ENCODE results near the gene JUNB.

JUNB gene
- 5,839 reads per million, percentile 100 among the genes with 10 or more reads in this experiment for total RNA-seq

GRCh38 chr19:12791345-12792050 is at the start of gene JUNB:
TSS of gene JUNB (plus strand) at chr19:12791486. CDS start at chr19:12791772, 286 bp downstream.
- peak; percentile 97 for DNase-seq

GRCh38 chr19:12745166-12745897 is 46.0 kb upstream of the JUNB start:
- no peak for DNase-seq

DNA sequence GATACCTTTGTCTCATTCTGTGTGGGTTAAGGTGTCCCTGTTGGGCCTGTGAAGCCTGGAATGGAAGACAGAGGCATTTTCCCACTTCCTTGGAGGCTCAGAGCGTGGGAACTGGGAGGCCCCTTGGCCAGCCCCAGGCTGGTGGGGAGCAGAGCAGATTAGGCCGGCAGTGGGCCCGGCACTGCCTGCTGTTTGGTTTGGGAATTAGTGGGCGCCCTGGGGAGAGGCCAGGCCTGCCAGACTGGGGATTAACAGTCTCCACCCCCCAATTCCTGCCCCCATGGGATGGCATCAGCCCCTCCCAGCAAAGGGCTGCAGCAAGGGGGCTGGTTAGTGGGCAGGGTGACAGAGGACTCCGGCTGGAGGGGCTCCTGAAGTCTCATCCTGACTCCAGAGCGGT is 42.8 kb upstream of the JUNB start:
- DNase-seq = no peak

GRCh38 chr19:12749938-12750521 is 41.3 kb upstream of the JUNB start:
- DNase-seq = no peak

DNA sequence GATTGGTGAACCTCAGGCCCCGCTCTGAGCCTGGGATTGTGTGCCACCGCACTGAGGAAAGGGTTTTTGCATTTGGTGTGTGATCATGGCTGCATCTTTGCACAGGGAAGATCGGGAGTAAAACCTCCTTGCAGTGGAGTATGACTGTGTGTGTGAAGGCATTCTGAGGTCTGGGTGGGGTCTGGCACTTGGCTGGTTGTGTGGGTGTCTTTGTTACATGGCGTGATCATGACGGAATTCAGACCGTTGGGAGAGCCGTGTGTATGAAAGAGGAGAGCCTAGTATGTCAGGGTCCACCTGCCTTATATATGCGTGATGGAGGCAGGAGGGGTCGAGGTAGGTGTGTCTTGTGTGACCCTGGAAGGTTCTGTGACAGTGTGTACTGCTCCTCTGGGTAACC is 40.4 kb upstream of the JUNB start:
- DNase-seq = no peak

GRCh38 chr19:12751635-12752034 is 39.7 kb upstream of the JUNB start, which contains the start of gene BEST2:
TSS of gene BEST2 (plus strand) at chr19:12751791. CDS start at chr19:12752593, 802 bp downstream.
- DNase-seq = no peak

- no peak for DNase-seq
Measured at GRCh38 chr19:12752056-12752781, 39.1 kb upstream of the JUNB start.

- DNase-seq = no peak
Measured at GRCh38 chr19:12754465-12755196, 36.7 kb upstream of the JUNB start.

DNA sequence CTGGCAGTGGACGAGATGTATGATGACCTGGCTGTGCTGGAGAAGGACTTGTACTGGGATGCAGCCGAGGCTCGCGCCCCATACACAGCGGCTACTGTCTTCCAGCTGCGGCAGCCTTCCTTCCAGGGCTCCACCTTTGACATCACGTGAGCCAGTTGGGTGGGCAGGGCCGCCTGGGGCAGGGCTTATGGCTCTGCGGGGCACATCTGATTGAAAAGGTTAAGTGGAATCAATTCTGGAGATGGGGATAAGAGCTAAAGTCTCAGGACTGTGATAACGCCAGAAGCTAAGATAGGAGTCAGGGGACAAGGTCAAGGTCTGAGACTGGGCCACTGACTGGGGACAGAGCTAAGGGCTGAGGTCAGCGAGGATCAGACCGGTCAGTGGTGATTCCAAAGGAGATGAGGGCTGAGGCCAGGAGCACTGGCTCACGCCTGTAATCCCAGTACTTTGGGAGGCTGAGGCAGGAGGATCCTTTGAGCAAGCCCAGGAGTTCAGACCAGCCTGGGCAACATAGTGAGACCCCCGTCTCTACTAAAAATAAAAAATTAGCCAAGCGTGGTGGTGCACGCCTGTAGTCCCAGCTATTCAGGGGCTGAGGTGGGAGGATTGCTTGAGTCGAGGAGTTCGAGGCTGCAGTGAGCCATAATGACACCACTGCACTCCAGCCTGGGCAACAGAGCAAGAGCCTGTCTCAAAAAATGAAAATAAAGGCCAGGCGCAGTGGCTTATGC is 35.0 kb upstream of the JUNB start:
- DNase-seq = no peak

DNA sequence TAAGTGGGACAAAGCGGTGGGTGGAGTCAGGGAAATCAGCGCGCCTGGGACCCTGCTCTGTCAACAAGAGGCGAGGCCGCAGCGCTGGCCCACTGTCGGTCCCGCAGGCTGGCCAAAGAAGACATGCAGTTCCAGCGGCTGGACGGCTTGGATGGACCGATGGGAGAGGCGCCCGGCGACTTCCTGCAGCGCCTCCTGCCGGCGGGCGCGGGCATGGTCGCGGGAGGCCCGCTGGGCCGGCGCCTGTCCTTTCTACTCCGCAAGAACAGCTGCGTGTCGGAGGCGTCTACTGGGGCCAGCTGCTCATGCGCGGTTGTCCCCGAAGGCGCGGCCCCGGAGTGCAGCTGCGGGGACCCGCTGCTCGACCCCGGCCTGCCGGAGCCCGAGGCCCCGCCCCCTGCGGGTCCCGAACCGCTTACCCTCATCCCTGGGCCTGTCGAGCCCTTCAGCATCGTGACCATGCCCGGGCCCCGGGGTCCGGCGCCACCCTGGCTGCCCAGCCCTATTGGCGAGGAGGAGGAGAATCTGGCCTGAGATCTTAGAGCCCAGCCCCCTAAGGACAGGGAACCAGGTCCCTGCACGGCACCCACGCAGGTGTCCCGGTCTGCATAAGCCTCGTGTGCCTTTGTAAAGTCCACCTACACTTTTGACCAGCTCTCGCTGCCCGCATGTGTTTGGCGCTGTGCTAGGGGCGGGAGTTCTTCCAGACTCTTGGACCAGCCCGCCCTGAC is 33.6 kb upstream of the JUNB start:
- DNase-seq = peak; percentile 53

DNA sequence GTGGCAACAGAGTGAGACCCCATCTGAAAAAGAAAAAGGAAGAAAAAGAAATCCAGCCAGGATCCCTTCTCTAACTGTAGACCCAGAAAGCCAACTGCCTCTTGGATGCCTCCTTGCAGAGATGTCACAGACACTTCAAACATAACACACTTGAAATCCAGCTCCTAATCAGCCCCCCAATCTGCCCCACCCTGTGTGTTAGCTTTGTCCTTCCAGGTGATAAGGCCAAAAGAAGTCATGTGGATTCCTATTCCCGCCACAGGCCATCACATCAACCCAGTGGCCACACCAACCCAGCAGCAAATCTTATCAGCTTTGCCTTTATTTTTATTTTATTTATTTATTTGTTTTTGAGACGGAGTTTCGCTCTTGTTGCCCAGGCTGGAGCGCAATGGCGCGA is 31.6 kb upstream of the JUNB start:
- DNase-seq = no peak

GRCh38 chr19:12763100-12763499 is 28.2 kb upstream of the JUNB start:
- no peak for DNase-seq

- DNase-seq = no peak
Measured at GRCh38 chr19:12764698-12765097, 26.6 kb upstream of the JUNB start.

DNA sequence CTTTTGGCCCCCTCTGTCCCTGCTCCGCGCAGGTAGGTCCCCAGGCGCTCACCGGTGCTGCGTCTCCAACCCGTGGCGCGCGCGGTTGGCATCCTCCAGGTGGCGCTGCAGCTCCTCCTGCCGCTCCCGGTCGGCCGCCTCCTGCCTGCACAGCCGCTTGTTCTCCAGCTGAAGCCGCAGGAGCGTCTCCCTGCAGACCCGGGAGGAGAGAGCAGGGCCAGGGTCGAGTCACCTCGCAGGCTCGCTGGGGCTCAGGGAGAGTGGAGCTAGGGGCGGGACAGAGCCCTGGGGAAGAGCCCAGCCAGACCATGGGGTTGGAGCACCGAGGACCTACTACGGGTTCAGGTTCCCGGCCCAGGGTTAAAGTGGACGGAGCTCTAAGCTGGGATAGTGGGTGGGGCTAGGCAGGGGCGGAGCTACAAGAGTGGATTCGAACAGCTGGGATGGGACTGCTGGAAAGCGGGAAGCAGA is 25.2 kb upstream of the JUNB start:
- no peak for DNase-seq

GRCh38 chr19:12767150-12767549 is 24.1 kb upstream of the JUNB start:
- no peak for DNase-seq

DNA sequence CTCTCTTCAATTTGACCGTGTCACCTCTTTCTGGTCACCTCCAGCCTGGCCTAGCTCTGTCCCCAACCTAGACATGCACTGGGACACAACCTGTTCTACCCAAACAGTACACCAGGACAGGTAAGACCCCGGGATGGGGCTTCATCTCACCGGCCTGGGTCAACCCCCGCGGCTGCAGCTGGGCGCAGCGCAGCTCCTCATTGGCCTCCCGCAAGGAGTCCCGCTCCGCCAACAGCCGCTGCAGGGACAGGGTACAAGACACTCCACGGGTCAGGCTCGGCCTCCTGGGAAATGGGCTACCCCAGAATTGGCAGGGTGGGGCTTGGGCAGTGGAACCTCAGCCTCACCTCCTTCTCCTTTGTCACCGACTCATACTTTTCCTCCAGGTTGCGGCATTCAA is 23.6 kb upstream of the JUNB start:
- no peak for DNase-seq

DNA sequence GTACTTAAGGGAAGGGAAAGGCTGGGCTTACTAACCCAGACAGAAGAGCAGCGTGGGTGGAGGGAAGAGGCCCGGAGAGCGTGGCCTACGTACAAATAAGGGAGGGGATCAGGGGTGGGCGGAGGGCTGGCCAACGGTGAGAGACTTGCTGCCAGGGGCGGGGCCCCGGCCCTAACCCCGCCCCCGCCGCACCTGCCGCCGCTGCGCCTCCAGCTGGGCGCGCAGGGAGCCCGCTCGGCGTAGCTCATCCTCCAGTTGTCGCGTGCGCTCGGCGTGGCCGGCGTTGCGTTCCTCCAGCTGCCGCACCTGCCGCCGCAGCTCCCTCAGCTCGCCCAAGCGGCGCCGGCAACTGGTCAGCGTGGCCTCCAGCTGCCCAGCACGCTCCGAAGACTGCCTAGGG is 21.6 kb upstream of the JUNB start:
- DNase-seq = peak; percentile 39

GRCh38 chr19:12770922-12771321 is 20.4 kb upstream of the JUNB start:
- no peak for DNase-seq

GRCh38 chr19:12772323-12772722 is 19.0 kb upstream of the JUNB start:
- no peak for DNase-seq

DNA sequence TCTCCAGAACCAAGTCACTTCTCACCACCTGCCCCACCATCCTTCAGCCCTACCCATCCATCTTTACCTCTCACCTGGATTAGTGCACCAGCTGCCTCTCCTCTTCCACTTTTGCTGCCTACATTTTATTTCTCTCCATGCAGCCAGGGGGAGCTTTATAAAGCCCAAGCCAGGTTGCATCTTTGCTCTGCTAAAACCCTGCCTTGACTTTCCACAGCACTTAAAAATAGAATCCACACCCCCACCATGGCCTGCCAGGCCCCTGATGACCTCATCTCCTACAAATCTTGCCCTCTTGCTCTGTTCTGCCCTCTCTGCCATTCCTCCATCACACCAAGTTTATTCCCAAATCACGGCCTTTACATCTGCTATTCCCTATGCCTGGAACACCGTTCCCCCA is 17.7 kb upstream of the JUNB start:
- DNase-seq = no peak

All from effector CD4-positive, alpha-beta T cell (primary cell).